BJ (cell line): ENCODE measurements around the gene NDUFAF2. TPM values are rescaled to one million over a fixed set of nuclear protein-coding genes. Genes with fewer than 3 reads are reported as not detected.

Experiments used
- CTCF ChIA-PET: fragments of 350-600 bp; formaldehyde crosslinking; extraction: SDS; loops from one replicate; lab custom pipeline; 2021; ENCODE audit warnings: antibody characterized with exemption, inconsistent platforms; lab: Yijun Ruan, JAX
- POLR2A ChIA-PET: fragments of 300-600 bp; sonication (Branson Sonifier 250); formaldehyde crosslinking; extraction: SDS; loops from one replicate; lab custom pipeline; 2021; ENCODE audit warnings: antibody characterized with exemption; lab: Charles Lee
- DNase-seq: peaks from one replicate; pipeline ENCODE4 v3.0.0-alpha.2; 2011; ENCODE audit warnings: low read depth
- H3K27me3 ChIP-seq: 2 replicates; pipeline ENCODE4 v1.6.0; 2011; ENCODE audit warnings: low read length; ENCODE audit not compliant: control insufficient read depth, insufficient read depth
- H3K36me3 ChIP-seq: 2 replicates; pipeline ENCODE4 v1.5.1; 2011; ENCODE audit warnings: low read length; ENCODE audit not compliant: control insufficient read depth, insufficient read depth
- H3K4me3 ChIP-seq: 2 replicates; pipeline ENCODE4 v1.5.1; 2011; ENCODE audit warnings: low read depth, mild to moderate bottlenecking, control low read depth, low read length
- CTCF ChIP-seq: IDR thresholded peaks from 2 replicates; pipeline ENCODE4 v1.5.1; 2011; ENCODE audit warnings: low read depth, mild to moderate bottlenecking, control low read depth, inconsistent platforms, low read length, moderate library complexity; ENCODE audit not compliant: insufficient read depth
- polyA plus RNA-seq: library from polyadenylated mRNA; depleted of rRNA; stranded (reverse); fragments of >200 nt; gene quantifications from 2 replicates; pipeline ENCODE4 v1.2.3, GENCODE V29; 2011

The NDUFAF2 gene
- polyA plus RNA-seq, 1 experiment: 22.4 TPM

- ChIA-PET POLR2A (interaction anchor here (0.6 kb wide), 1 partner anchor 356 kb away, joined by 7 read pairs; no protein-coding TSS in a partner anchor), CTCF (interaction anchor here (0.6 to 1.5 kb wide), 2 partner anchors 22 to 369 kb away, joined by 4 read pairs; no protein-coding TSS in a partner anchor)
- no peaks in the 10 kb centered on the region for H3K27me3 ChIP-seq
- DNase-seq: peak; percentile 59
- no peak for TF ChIP-seq CTCF
- H3K4me3 ChIP-seq: no peak overlapping the region
- H3K36me3 ChIP-seq: no peaks in the 10 kb centered on the region
Observed at GRCh38 chr5:61052882-61053281, 107.9 kb downstream of the NDUFAF2 start.

GRCh38 chr5:61053937-61054336, 108.9 kb downstream of the NDUFAF2 start:
- Histone ChIP-seq H3K4me3 (no peak overlapping the region), H3K27me3 (no peaks in the 10 kb centered on the region), H3K36me3 (no peaks in the 10 kb centered on the region)
- TF ChIP-seq CTCF: no peak
- DNase-seq: no peak
- CTCF ChIA-PET: interaction anchor here (1.5 kb wide), 1 partner anchor 21 kb away, joined by 4 read pairs; no protein-coding TSS in a partner anchor
- POLR2A ChIA-PET: no interaction called here

GRCh38 chr5:61055434-61056006, 110.5 kb downstream of the NDUFAF2 start:
- ChIA-PET CTCF (interaction anchor here (0.6 to 2.1 kb wide), 15 partner anchors 14 to 788 kb away, joined by 3 to 9 read pairs (median 3); no protein-coding TSS in a partner anchor), POLR2A (no interaction called here)
- Histone ChIP-seq H3K36me3 (no peaks in the 10 kb centered on the region), H3K27me3 (no peaks in the 10 kb centered on the region), H3K4me3 (no peak overlapping the region)
- DNase-seq: no peak
- peak; percentile 71 for TF ChIP-seq CTCF

GRCh38 chr5:61059499-61059898, 114.5 kb downstream of the NDUFAF2 start:
- TF ChIP-seq CTCF: no peak
- Histone ChIP-seq H3K27me3 (no peaks in the 10 kb centered on the region), H3K4me3 (no peak overlapping the region), H3K36me3 (no peaks in the 10 kb centered on the region)
- DNase-seq: no peak
- ChIA-PET CTCF (interaction anchor here (1.2 kb wide), 1 partner anchor 600 kb away, joined by 3 read pairs; no protein-coding TSS in a partner anchor), POLR2A (no interaction called here)

GRCh38 chr5:61069150-61069549, 124.1 kb downstream of the NDUFAF2 start:
- ChIA-PET POLR2A (no interaction called here), CTCF (interaction anchor here (1.9 to 2.1 kb wide), 2 partner anchors 13 to 14 kb away, joined by 5 to 6 read pairs; no protein-coding TSS in a partner anchor)
- Histone ChIP-seq H3K4me3 (no peak overlapping the region), H3K27me3 (no peaks in the 10 kb centered on the region), H3K36me3 (no peaks in the 10 kb centered on the region)
- TF ChIP-seq CTCF: no peak
- DNase-seq: no peak
